GM19455 (cell line): ENCODE measurements around the gene CACFD1.

Experiments used
- ATAC-seq: cut with Tn5 transposase; IDR thresholded peaks from one replicate; pipeline ENCODE4 v1.9.1; 2021; ENCODE audit not compliant: unreplicated experiment

The CACFD1 gene

DNA sequence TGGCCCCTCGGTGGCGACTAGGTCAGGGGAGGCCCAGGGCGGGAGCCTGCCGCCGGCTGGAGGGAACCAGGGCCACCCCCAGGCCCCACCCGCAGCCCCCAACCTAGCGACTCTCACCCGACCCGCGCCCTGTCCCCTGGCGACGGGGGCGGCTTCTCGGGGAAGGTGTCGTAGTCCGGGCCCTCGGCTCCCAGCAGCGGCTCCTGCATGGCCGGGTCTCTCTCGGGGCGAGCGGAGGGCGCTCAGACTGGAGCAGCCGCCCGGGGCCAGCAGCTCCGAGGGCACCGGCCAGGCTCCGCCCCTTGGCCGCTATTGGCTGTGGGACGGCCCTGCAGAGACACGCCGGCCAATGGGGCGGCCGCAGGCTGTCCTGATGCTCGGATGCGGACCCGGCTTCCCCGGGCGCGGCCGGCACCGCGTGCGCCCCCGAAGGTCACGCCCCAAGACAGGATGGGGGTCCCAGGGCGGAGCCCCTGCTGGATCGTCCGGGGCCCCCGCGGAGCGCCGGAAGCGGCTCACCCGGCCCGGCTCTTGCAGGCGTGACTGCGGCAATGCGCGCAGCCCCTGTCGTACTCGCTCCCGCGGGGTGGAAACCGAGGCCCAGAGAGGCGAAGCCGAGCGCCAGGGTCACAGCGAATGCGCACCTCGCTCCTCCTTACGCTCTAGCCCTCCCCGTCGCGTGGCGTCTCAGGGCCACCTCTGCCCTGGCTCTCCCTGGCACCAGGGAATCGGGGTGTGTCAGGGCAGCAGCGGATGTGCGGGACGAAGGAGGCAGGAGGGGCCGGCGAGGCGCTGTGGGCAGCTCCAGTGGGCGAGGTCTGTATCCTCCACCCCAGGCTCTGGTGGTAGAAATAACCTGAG lies 19.3 kb downstream of the CACFD1 start, which contains the start of gene SLC2A6:
SLC2A6 (minus strand) TSS at position 249 of the 861 bp plus-strand sequence; CDS start at position 209, 40 bp downstream.
- ATAC-seq = peak; percentile 90

DNA sequence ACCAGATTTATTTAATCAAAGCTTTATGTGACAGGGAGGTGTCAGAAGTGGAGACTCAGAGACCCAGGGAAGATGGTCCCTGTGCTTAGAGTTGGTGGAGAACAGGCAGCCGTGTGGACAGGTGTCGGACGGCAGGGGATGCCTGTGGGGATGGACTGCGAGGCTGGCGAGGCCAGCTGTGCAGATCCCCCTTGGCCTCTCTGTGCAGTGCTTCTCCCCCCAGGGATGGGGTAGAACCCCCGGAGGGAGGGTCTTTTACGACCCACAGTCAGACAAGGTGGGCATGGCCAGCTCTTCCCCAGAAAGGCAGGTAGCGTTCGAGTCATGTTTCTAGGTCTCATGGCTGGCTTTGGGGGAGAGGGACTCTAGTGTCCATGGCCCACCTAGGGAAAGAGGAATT lies 23.8 kb downstream of the CACFD1 start:
- no peak for ATAC-seq

DNA sequence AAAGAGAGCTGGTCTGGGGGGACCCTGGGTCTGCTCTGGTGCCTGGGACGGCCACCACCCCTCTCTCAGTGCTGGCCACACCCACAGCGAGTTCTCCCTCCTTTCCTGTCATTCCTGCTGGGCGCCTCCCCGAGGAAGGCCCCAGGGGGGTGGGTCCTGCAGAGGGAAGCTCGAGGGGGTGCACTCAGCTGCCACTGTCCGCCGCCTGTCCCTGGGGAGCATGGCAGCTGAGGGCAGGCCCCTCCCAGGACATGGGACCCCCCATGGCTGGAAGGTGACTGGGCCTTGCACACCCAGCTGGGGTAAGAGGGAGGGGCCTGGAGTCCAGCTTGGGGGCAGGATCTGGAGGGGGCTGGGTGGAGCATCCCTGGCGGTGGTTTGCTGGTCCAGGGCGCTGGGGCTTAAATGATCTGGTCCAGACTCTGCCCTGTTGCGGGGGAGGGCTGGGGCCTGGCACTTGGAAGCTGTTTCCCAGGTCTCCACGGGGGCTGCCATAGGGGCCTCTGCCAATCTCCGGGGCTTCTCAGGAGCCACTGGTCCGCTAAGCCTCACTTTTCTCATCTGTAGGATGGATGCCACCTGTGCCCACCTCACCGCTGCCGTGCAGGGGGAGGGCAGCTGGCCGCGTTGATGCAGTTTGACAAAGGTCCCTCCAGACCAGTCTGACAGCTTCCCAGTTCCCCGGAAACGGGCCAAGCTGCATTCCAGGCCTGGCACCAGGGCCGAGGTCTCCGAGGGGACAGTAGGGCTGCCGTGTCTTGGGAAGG lies 25.1 kb downstream of the CACFD1 start:
- ATAC-seq = no peak

GRCh38 chr9:133485531-133486260 lies 25.9 kb downstream of the CACFD1 start:
- ATAC-seq = peak; percentile 17

GRCh38 chr9:133487331-133487725 lies 27.6 kb downstream of the CACFD1 start:
- ATAC-seq = no peak

DNA sequence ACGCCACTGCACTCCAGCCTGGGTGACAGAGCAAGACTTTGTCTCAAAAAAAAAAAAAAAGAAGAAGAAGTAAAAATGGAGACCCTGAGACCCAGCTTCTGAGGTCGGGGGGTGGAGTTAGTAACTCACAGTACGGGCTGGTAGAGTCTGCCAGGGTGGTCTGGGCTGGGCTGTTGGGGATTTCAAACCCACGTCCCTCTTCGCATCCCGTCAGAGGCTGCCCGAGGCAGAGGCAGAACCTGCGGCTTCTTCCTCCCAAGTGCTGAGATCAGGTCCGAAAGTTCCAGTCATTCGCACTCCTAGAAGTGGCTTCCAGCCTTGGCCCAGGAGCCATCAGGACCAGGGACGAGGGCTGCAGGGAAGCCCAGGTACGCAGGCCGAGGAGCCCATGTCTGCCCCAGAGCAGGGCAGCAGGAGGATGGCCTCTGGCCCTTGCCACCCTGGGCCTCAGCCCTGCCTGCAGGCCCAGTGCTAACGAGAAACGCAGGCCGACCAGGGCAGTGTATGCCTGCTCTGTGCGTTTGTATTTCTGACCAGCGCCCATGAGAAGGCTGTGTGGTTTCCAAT lies 29.0 kb downstream of the CACFD1 start:
- no peak for ATAC-seq

GRCh38 chr9:133489253-133490190 lies 29.7 kb downstream of the CACFD1 start:
- no peak for ATAC-seq

DNA sequence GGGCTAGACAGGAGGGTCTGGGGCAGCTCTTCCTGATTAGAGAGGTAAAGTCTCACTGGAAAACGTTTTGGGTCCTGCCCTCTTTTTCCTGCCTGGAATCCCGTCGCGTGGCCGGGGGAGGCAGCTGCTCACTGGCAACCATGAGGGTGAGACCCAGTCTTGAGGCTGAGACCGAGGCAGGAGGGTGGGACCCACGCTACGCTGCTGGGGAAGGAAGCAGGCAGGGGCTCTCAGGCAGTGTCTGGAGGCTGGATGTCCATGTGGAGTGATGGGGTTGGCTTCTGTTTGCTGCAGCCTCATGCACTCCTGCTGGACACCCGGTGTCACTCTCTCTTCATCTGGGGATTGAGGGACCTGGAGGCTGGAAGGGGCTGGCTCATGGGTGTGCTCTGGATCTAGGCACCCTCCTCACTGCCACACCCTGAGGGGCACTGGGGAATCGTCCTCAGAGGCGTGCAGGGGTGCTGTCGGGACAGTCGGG lies 30.5 kb downstream of the CACFD1 start:
- ATAC-seq = no peak

DNA sequence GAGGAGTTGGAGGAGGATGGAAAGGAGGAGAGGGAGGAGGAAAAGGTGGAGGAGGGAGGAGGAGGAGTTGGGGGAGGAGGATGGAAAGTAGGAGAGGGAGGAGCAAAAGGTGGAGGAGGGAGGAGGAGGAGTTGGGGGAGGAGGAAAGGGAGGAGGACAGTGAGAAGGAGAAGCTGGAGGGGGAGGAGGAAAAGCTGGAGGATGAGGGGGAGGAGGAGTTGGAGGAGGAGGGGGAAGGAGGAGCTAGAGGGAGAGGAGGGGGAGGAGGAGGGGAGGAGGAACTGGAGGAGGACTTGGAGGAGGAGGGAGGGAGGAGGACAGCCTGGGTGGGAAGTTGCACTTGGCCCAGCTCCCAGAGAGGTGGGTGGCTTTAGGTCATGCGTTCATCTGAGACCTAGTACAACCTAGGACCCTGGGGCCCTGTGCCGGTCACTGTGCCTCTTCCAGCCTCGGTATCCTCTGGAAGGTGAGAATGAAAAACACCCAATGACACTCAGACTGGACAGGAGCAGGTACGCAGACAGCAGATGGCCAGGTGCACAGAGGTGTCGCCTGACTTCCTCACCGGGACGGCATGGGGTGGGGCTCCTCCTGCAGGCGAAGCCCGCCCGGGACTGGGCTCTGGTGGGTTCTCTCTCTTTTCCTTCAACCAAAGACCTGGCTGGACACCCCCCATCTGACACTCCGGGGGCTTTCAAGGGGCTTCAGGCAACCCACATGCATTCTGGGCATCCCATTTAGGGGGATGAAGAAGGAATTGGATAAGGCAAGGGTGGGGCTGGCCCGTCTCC lies 31.3 kb downstream of the CACFD1 start:
- ATAC-seq = no peak

DNA sequence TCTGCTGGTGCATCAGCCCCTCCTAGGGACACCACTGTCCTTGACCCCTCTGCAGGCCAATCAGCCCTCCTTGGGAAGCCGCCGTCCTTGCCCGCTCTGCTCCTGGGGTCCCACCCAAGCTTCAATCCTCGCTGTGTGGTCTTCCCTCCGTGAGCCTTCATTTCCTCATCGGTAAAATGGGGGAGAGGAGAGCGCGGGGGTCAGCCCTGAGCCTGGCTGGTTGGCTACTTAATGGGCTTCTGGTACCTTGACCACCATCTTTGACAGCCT lies 31.8 kb downstream of the CACFD1 start:
- no peak for ATAC-seq

DNA sequence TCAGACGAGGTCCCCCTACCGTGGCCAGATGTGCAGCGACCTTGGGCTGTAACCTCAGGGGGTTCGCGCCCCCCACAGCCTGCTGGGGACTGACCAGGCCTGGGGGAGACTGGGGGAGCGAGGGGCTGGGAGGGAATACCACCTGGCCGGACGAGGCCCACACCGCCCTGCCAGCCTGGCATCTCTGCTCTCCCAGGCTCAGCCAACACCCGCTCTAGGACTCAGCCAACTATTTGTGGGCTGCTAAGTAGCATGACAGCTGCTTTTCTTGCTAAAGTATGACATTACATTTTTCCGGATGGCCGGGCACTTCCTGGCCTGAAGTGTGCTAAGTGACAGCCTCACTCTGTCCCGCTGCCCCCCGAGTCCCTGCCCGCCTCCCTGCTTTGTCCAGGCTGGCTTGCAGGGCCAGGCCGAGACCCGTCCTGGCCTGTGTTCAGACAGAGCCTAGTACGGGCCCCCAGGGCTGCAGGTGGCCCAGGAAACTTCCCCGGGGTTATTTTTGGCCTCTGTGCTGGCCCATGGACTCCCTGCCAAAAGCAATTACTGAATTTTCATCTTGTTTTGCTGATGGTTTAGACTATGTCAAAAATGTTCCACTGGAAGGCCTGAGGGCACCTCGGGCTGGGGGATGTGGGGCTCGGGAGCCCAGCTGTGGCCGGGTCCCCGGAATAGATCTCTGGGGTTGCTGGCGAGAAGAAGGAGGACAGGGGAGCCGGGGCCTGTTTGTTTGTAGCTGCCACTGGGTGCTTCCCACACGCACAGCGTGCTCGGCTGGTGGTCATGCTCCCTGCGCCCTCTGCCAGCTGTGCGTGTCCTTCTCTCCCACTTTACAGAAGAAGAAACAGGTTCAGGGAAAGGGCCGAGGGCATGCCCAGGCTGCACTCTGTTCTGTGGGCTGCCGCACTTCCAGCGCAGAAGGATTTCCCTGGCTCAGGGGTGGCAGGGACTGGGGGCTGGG lies 32.6 kb downstream of the CACFD1 start:
- no peak for ATAC-seq

- no peak for ATAC-seq
Measured at GRCh38 chr9:133493428-133493827, 33.6 kb downstream of the CACFD1 start.

DNA sequence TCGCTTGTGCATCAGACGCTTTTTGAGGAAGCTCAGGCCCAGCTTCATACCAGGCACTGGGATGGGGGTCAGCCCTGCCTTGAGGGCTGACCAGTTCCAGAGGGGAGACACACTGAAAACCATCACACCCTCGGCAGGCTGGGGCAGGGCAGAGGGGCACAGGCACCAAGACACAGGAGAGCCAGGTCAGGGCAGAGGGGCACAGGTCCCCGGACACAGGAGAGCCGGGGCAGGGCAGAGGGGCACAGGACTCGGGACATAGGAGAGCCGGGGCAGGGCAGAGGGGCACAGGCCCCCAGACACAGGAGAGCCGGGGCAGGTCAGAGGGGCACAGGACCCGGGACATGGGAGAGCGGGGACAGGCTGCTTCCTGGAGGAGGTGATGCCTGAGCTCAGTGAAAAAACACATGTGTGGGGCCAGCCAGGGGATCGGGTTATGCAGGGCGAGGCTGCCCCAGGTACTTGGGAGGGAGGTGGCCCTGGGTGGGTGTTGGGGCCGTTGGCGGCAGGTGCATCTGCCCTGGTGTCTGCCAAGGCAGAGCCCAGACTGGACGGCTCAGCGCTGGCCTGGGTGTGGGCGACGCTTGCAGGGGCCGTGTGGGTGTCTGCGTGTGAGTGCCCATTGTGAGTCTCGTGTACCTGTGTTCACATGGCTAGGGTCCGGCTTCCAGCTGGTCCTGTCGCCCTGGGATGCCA lies 34.2 kb downstream of the CACFD1 start:
- ATAC-seq = no peak

GRCh38 chr9:133494636-133495326 lies 35.0 kb downstream of the CACFD1 start:
- no peak for ATAC-seq

DNA sequence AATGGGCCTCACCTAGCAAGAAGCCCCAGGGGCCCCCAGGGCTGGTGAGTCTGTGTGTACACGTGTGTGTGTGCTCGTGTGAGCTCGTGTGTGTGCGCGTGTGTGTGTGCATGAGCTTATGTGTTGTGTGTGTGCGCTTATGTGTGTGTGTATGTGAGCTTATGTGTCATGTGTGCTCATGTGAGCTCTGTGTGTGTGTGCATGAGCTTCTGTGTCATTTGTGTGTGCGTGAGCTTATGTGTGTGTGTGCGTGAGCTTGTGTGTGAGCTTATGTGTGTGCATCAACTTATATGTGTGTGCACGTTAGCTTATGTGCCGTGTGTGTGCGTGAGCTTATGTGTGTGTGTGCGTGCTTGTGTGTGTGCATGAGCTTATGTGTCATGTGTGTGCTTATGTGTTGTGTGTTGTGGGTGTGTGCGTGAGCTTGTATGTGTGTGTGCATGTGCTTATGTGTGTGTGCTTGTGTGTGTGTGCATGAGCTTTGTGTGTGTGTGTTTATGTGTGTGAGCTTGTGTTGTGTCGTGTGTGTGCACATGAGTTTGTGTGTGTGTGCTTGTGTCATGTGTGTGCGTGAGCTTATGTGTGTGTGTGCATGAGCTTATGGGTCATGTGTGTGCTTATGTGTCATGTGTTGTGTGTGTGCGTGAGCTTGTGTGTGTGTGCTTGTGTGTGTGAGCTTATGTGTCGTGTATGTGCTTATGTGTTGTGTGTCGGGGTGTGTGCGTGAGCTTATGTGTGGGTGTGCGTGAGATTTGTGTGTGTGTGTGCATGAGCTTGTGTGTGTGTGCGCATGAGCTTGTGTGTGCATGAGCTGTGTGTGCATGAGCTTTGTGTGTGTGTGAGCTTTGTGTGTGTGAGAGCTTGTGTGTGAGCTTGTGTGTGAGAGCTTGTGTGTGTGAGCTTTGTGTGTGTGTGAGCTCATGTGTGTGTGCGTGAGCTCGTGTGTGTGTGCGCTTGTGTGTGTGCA lies 35.8 kb downstream of the CACFD1 start:
- ATAC-seq = no peak
